Smooth muscle cell (in vitro differentiated cells): ENCODE data around the gene KIFC3. TPM values are rescaled to one million over a fixed set of nuclear protein-coding genes. Genes with fewer than 3 reads are reported as not detected.

Source experiments
- DNase-seq: peaks from one replicate; lab custom pipeline; 2025; ENCODE audit not compliant: unreplicated experiment; lab: John Stamatoyannopoulos, UW
- H2AFZ ChIP-seq: fragments of 200-600 bp; sonication (generic); 2 replicates; pipeline ENCODE4 v1.6.0; 2016; ENCODE audit warnings: antibody characterized with exemption, low read depth, mild to moderate bottlenecking
- H3F3A ChIP-seq: fragments of 200-600 bp; sonication (generic); 2 replicates; pipeline ENCODE4 v1.6.0; 2017; ENCODE audit warnings: antibody characterized with exemption, low read depth
- H3K27ac ChIP-seq: fragments of 200-600 bp; sonication (generic); 2 replicates; pipeline ENCODE4 v1.5.1; 2016; ENCODE audit warnings: low read depth, mild to moderate bottlenecking
- H3K27me3 ChIP-seq: fragments of 200-600 bp; sonication (generic); 2 replicates; pipeline ENCODE4 v1.6.1; 2016; ENCODE audit warnings: low read depth, mild to moderate bottlenecking
- H3K36me3 ChIP-seq: fragments of 200-600 bp; sonication (generic); 2 replicates; pipeline ENCODE4 v1.5.1; 2016; ENCODE audit warnings: low read depth
- H3K4me1 ChIP-seq: fragments of 200-600 bp; sonication (generic); 2 replicates; pipeline ENCODE4 v1.5.1; 2016; ENCODE audit warnings: low read depth
- H3K4me2 ChIP-seq: fragments of 200-600 bp; sonication (generic); 2 replicates; pipeline ENCODE4 v1.6.0; 2016; ENCODE audit warnings: mild to moderate bottlenecking
- H3K4me3 ChIP-seq: fragments of 200-600 bp; sonication (generic); 2 replicates; pipeline ENCODE4 v1.5.1; 2016; ENCODE audit warnings: mild to moderate bottlenecking
- H3K79me2 ChIP-seq: fragments of 200-600 bp; sonication (generic); 2 replicates; pipeline ENCODE4 v1.6.0; 2016; ENCODE audit warnings: low read depth, mild to moderate bottlenecking
- H3K9ac ChIP-seq: fragments of 200-600 bp; sonication (generic); 2 replicates; pipeline ENCODE4 v1.6.0; 2016; ENCODE audit warnings: low read depth
- H3K9me3 ChIP-seq: fragments of 200-600 bp; sonication (generic); replicated peaks from 2 replicates; pipeline ENCODE4 v1.5.1; 2016; ENCODE audit warnings: low read depth
- H4K20me1 ChIP-seq: fragments of 200-600 bp; sonication (generic); 2 replicates; pipeline ENCODE4 v1.6.0; 2016; ENCODE audit warnings: low read depth
- CTCF ChIP-seq: fragments of 200-600 bp; sonication (generic); IDR thresholded peaks from 2 replicates; pipeline ENCODE4 v1.5.1; 2017; ENCODE audit warnings: borderline replicate concordance, mild to moderate bottlenecking, antibody characterized with exemption; ENCODE audit not compliant: insufficient read depth, poor library complexity, severe bottlenecking
- WGBS: methylation state at CpG from one replicate; pipeline ENCODE4 v1.1.7; 2016; ENCODE audit warnings: low lambda C conversion rate; 5-methylcytosine and 5-hydroxymethylcytosine counted together
- polyA plus RNA-seq: library from polyadenylated mRNA; unstranded; fragments of >200 nt; fragmentation: Nextera tagmentation; extraction: Ambion mirVana; gene quantifications from 2 replicates; pipeline ENCODE4 v1.2.1, GENCODE V29; 2016
- total RNA-seq: library from RNA; depleted of rRNA; stranded (reverse); fragments of >200 nt; gene quantifications from 2 replicates; pipeline ENCODE4 v1.2.3, GENCODE V29; 2014

The KIFC3 gene
- total and polyA plus RNA-seq, 2 experiments from 2014 or later, result 30.6 to 50.2 TPM

GRCh38 chr16:57845115-57845514 lies 42.8 kb upstream of the KIFC3 start:
- Histone ChIP-seq H2AFZ (no peak overlapping the region), H3K9ac (no peak overlapping the region), H3F3A (no peaks in the 10 kb centered on the region), H3K79me2 (no peaks in the 10 kb centered on the region), H3K27ac (no peak overlapping the region), H3K27me3 (peaks cover 8% of the 10 kb centered on the region), H4K20me1 (no peaks in the 10 kb centered on the region), H3K36me3 (no peaks in the 10 kb centered on the region), H3K4me2 (no peak overlapping the region), H3K4me1 (peaks cover 4% of the 10 kb centered on the region), H3K9me3 (no peaks in the 10 kb centered on the region), H3K4me3 (no peak overlapping the region)
- DNase-seq, result no peak
- WGBS, result 82% methylated on average over 8 of the region's 8 CpGs
- TF ChIP-seq CTCF, result no peak

- Histone ChIP-seq H4K20me1 (no peaks in the 10 kb centered on the region), H3K27ac (no peak overlapping the region), H3K79me2 (no peaks in the 10 kb centered on the region), H3K4me1 (peaks cover 4% of the 10 kb centered on the region), H3K4me3 (no peak overlapping the region), H3K36me3 (no peaks in the 10 kb centered on the region), H2AFZ (no peak overlapping the region), H3K9ac (no peak overlapping the region), H3K4me2 (no peak overlapping the region), H3K9me3 (no peaks in the 10 kb centered on the region), H3K27me3 (peaks cover 8% of the 10 kb centered on the region), H3F3A (no peaks in the 10 kb centered on the region)
- no peak for TF ChIP-seq CTCF
- DNase-seq, result no peak
- WGBS, result 86% methylated on average over 10 of the region's 10 CpGs
Measured at GRCh38 chr16:57844416-57845030, 42.2 kb upstream of the KIFC3 start.

- H3K4me2 ChIP-seq, result no peak overlapping the region
- H3K36me3 ChIP-seq, result no peaks in the 10 kb centered on the region
- H2AFZ ChIP-seq, result no peak overlapping the region
- no peaks in the 10 kb centered on the region for H3K9me3 ChIP-seq
- TF ChIP-seq CTCF, result no peak
- H4K20me1 ChIP-seq, result no peaks in the 10 kb centered on the region
- H3K79me2 ChIP-seq, result no peaks in the 10 kb centered on the region
- no peak overlapping the region for H3K27ac ChIP-seq
- peaks cover 8% of the 10 kb centered on the region for H3K27me3 ChIP-seq
- no peak for DNase-seq
- no peaks in the 10 kb centered on the region for H3F3A ChIP-seq
- H3K4me1 ChIP-seq, result peaks cover 4% of the 10 kb centered on the region
- no peak overlapping the region for H3K4me3 ChIP-seq
- 100% methylated on average over 1 of the region's 1 CpG for WGBS
- H3K9ac ChIP-seq, result no peak overlapping the region
Measured at GRCh38 chr16:57843400-57843799, 41.1 kb upstream of the KIFC3 start.

GRCh38 chr16:57842601-57843000 lies 40.3 kb upstream of the KIFC3 start:
- Histone ChIP-seq H3K9me3 (no peaks in the 10 kb centered on the region), H3K4me1 (peaks cover 4% of the 10 kb centered on the region), H3K4me3 (no peak overlapping the region), H3K27me3 (peaks cover 8% of the 10 kb centered on the region), H3K36me3 (no peaks in the 10 kb centered on the region), H3K27ac (no peak overlapping the region), H3F3A (no peaks in the 10 kb centered on the region), H3K4me2 (no peak overlapping the region), H3K9ac (no peak overlapping the region), H3K79me2 (no peaks in the 10 kb centered on the region), H2AFZ (no peak overlapping the region), H4K20me1 (no peaks in the 10 kb centered on the region)
- DNase-seq, result no peak
- WGBS, result 86% methylated on average over 5 of the region's 5 CpGs
- TF ChIP-seq CTCF, result no peak
